ENCODE results near the gene LIPM.

Gene LIPM

GRCh38 chr10:88802523-88803285 is at the start of gene LIPM:
TSS of gene LIPM (plus strand) at chr10:88802730. CDS start at chr10:88802897, 167 bp downstream.
- no peak within 1 kb of the TSS for H3K9ac ChIP-seq (ENCODE audit: low read depth in 1 of 2, low read length in 2 of 2)
- no peaks in the 10 kb centered on the region for H3K27me3 ChIP-seq (ENCODE audit: control insufficient read depth in 1 of 2, insufficient read depth in 2 of 2, low read length in 2 of 2)
- H3K4me1 ChIP-seq (ENCODE audit: control insufficient read depth in 1 of 2, insufficient read depth in 2 of 2, low read length in 2 of 2): no peaks in the 10 kb centered on the region
- H3K9me3 ChIP-seq (ENCODE audit: control insufficient read depth in 1 of 2, low read length in 2 of 2): no peaks in the 10 kb centered on the region
- H3K27ac ChIP-seq (ENCODE audit: low read depth, low read length): no peak within 1 kb of the TSS
- H3K4me3 ChIP-seq (ENCODE audit: low read depth in 1 of 2, low read length in 2 of 2): no peak within 1 kb of the TSS
- no peaks in the 10 kb centered on the region for H3K36me3 ChIP-seq (ENCODE audit: control insufficient read depth in 1 of 2, insufficient read depth in 2 of 2, low read length in 2 of 2)

GRCh38 chr10:88754287-88754686 is 48.2 kb upstream of the LIPM start:
- no peaks in the 10 kb centered on the region for H3K9me3 ChIP-seq (ENCODE audit: control insufficient read depth in 1 of 2, low read length in 2 of 2)
- no peak overlapping the region for H3K27ac ChIP-seq (ENCODE audit: low read depth, low read length)
- H3K27me3 ChIP-seq (ENCODE audit: control insufficient read depth in 1 of 2, insufficient read depth in 2 of 2, low read length in 2 of 2): no peaks in the 10 kb centered on the region
- H3K9ac ChIP-seq (ENCODE audit: low read depth in 1 of 2, low read length in 2 of 2): no peak overlapping the region
- no peaks in the 10 kb centered on the region for H3K4me1 ChIP-seq (ENCODE audit: control insufficient read depth in 1 of 2, insufficient read depth in 2 of 2, low read length in 2 of 2)
- H3K36me3 ChIP-seq (ENCODE audit: control insufficient read depth in 1 of 2, insufficient read depth in 2 of 2, low read length in 2 of 2): no peaks in the 10 kb centered on the region
- H3K4me3 ChIP-seq (ENCODE audit: low read depth in 1 of 2, low read length in 2 of 2): no peak overlapping the region

GRCh38 chr10:88755753-88756152 is 46.8 kb upstream of the LIPM start:
- H3K4me3 ChIP-seq (ENCODE audit: low read depth in 1 of 2, low read length in 2 of 2): no peak overlapping the region
- no peak overlapping the region for H3K9ac ChIP-seq (ENCODE audit: low read depth in 1 of 2, low read length in 2 of 2)
- H3K27me3 ChIP-seq (ENCODE audit: control insufficient read depth in 1 of 2, insufficient read depth in 2 of 2, low read length in 2 of 2): no peaks in the 10 kb centered on the region

GRCh38 chr10:88756660-88757059 is 45.9 kb upstream of the LIPM start:
- H3K4me1 ChIP-seq (ENCODE audit: control insufficient read depth in 1 of 2, insufficient read depth in 2 of 2, low read length in 2 of 2): no peaks in the 10 kb centered on the region
- H3K9ac ChIP-seq (ENCODE audit: low read depth in 1 of 2, low read length in 2 of 2): no peak overlapping the region
- no peak overlapping the region for H3K27ac ChIP-seq (ENCODE audit: low read depth, low read length)
- H3K36me3 ChIP-seq (ENCODE audit: control insufficient read depth in 1 of 2, insufficient read depth in 2 of 2, low read length in 2 of 2): no peaks in the 10 kb centered on the region
- no peaks in the 10 kb centered on the region for H3K27me3 ChIP-seq (ENCODE audit: control insufficient read depth in 1 of 2, insufficient read depth in 2 of 2, low read length in 2 of 2)
- H3K4me3 ChIP-seq (ENCODE audit: low read depth in 1 of 2, low read length in 2 of 2): no peak overlapping the region
- no peaks in the 10 kb centered on the region for H3K9me3 ChIP-seq (ENCODE audit: control insufficient read depth in 1 of 2, low read length in 2 of 2)

More at GRCh38 chr10:88755753-88756152, 46.8 kb upstream of the LIPM start:
- Histone ChIP-seq H3K4me1 (ENCODE audit: control insufficient read depth in 1 of 2, insufficient read depth in 2 of 2, low read length in 2 of 2) (no peaks in the 10 kb centered on the region), H3K9me3 (ENCODE audit: control insufficient read depth in 1 of 2, low read length in 2 of 2) (no peaks in the 10 kb centered on the region), H3K27ac (ENCODE audit: low read depth, low read length) (no peak overlapping the region), H3K36me3 (ENCODE audit: control insufficient read depth in 1 of 2, insufficient read depth in 2 of 2, low read length in 2 of 2) (no peaks in the 10 kb centered on the region)

- H3K27me3 ChIP-seq (ENCODE audit: control insufficient read depth in 1 of 2, insufficient read depth in 2 of 2, low read length in 2 of 2): no peaks in the 10 kb centered on the region
- no peak within 1 kb of the TSS for H3K9ac ChIP-seq (ENCODE audit: low read depth in 1 of 2, low read length in 2 of 2)
- H3K27ac ChIP-seq (ENCODE audit: low read depth, low read length): no peak within 1 kb of the TSS
- no peaks in the 10 kb centered on the region for H3K36me3 ChIP-seq (ENCODE audit: control insufficient read depth in 1 of 2, insufficient read depth in 2 of 2, low read length in 2 of 2)
- H3K4me3 ChIP-seq (ENCODE audit: low read depth in 1 of 2, low read length in 2 of 2): no peak within 1 kb of the TSS
- no peaks in the 10 kb centered on the region for H3K4me1 ChIP-seq (ENCODE audit: control insufficient read depth in 1 of 2, insufficient read depth in 2 of 2, low read length in 2 of 2)
- H3K9me3 ChIP-seq (ENCODE audit: control insufficient read depth in 1 of 2, low read length in 2 of 2): no peaks in the 10 kb centered on the region
Measured at GRCh38 chr10:88759366-88760101, 43.0 kb upstream of the LIPM start, which contains the start of gene LIPN. TSS of gene LIPN (plus strand) at chr10:88760020. CDS start at chr10:88761406, 1,386 bp downstream.

- H3K27ac ChIP-seq (ENCODE audit: low read depth, low read length): no peak overlapping the region
- no peaks in the 10 kb centered on the region for H3K36me3 ChIP-seq (ENCODE audit: control insufficient read depth in 1 of 2, insufficient read depth in 2 of 2, low read length in 2 of 2)
- H3K27me3 ChIP-seq (ENCODE audit: control insufficient read depth in 1 of 2, insufficient read depth in 2 of 2, low read length in 2 of 2): no peaks in the 10 kb centered on the region
- H3K4me3 ChIP-seq (ENCODE audit: low read depth in 1 of 2, low read length in 2 of 2): no peak overlapping the region
- H3K9ac ChIP-seq (ENCODE audit: low read depth in 1 of 2, low read length in 2 of 2): no peak overlapping the region
- no peaks in the 10 kb centered on the region for H3K4me1 ChIP-seq (ENCODE audit: control insufficient read depth in 1 of 2, insufficient read depth in 2 of 2, low read length in 2 of 2)
- H3K9me3 ChIP-seq (ENCODE audit: control insufficient read depth in 1 of 2, low read length in 2 of 2): no peaks in the 10 kb centered on the region
Measured at GRCh38 chr10:88762906-88763305, 39.6 kb upstream of the LIPM start.

GRCh38 chr10:88763441-88763840 is 39.1 kb upstream of the LIPM start:
- no peak overlapping the region for H3K9ac ChIP-seq (ENCODE audit: low read depth in 1 of 2, low read length in 2 of 2)
- H3K27me3 ChIP-seq (ENCODE audit: control insufficient read depth in 1 of 2, insufficient read depth in 2 of 2, low read length in 2 of 2): no peaks in the 10 kb centered on the region
- H3K36me3 ChIP-seq (ENCODE audit: control insufficient read depth in 1 of 2, insufficient read depth in 2 of 2, low read length in 2 of 2): no peaks in the 10 kb centered on the region
- no peaks in the 10 kb centered on the region for H3K9me3 ChIP-seq (ENCODE audit: control insufficient read depth in 1 of 2, low read length in 2 of 2)
- H3K27ac ChIP-seq (ENCODE audit: low read depth, low read length): no peak overlapping the region
- H3K4me3 ChIP-seq (ENCODE audit: low read depth in 1 of 2, low read length in 2 of 2): no peak overlapping the region
- H3K4me1 ChIP-seq (ENCODE audit: control insufficient read depth in 1 of 2, insufficient read depth in 2 of 2, low read length in 2 of 2): no peaks in the 10 kb centered on the region

- Histone ChIP-seq H3K27me3 (ENCODE audit: control insufficient read depth in 1 of 2, insufficient read depth in 2 of 2, low read length in 2 of 2) (no peaks in the 10 kb centered on the region), H3K4me1 (ENCODE audit: control insufficient read depth in 1 of 2, insufficient read depth in 2 of 2, low read length in 2 of 2) (no peaks in the 10 kb centered on the region), H3K36me3 (ENCODE audit: control insufficient read depth in 1 of 2, insufficient read depth in 2 of 2, low read length in 2 of 2) (no peaks in the 10 kb centered on the region), H3K4me3 (ENCODE audit: low read depth in 1 of 2, low read length in 2 of 2) (no peak overlapping the region), H3K27ac (ENCODE audit: low read depth, low read length) (no peak overlapping the region), H3K9ac (ENCODE audit: low read depth in 1 of 2, low read length in 2 of 2) (no peak overlapping the region), H3K9me3 (ENCODE audit: control insufficient read depth in 1 of 2, low read length in 2 of 2) (no peaks in the 10 kb centered on the region)
Measured at GRCh38 chr10:88764110-88764509, 38.4 kb upstream of the LIPM start.

- H3K9ac ChIP-seq (ENCODE audit: low read depth in 1 of 2, low read length in 2 of 2): no peak overlapping the region
- no peaks in the 10 kb centered on the region for H3K4me1 ChIP-seq (ENCODE audit: control insufficient read depth in 1 of 2, insufficient read depth in 2 of 2, low read length in 2 of 2)
- no peaks in the 10 kb centered on the region for H3K36me3 ChIP-seq (ENCODE audit: control insufficient read depth in 1 of 2, insufficient read depth in 2 of 2, low read length in 2 of 2)
- no peak overlapping the region for H3K4me3 ChIP-seq (ENCODE audit: low read depth in 1 of 2, low read length in 2 of 2)
- H3K27me3 ChIP-seq (ENCODE audit: control insufficient read depth in 1 of 2, insufficient read depth in 2 of 2, low read length in 2 of 2): no peaks in the 10 kb centered on the region
- no peaks in the 10 kb centered on the region for H3K9me3 ChIP-seq (ENCODE audit: control insufficient read depth in 1 of 2, low read length in 2 of 2)
- no peak overlapping the region for H3K27ac ChIP-seq (ENCODE audit: low read depth, low read length)
Measured at GRCh38 chr10:88765816-88766215, 36.7 kb upstream of the LIPM start.

GRCh38 chr10:88769384-88769783 is 33.1 kb upstream of the LIPM start:
- H3K4me1 ChIP-seq (ENCODE audit: control insufficient read depth in 1 of 2, insufficient read depth in 2 of 2, low read length in 2 of 2): no peaks in the 10 kb centered on the region
- no peak overlapping the region for H3K9ac ChIP-seq (ENCODE audit: low read depth in 1 of 2, low read length in 2 of 2)
- no peaks in the 10 kb centered on the region for H3K9me3 ChIP-seq (ENCODE audit: control insufficient read depth in 1 of 2, low read length in 2 of 2)
- no peaks in the 10 kb centered on the region for H3K36me3 ChIP-seq (ENCODE audit: control insufficient read depth in 1 of 2, insufficient read depth in 2 of 2, low read length in 2 of 2)
- no peak overlapping the region for H3K4me3 ChIP-seq (ENCODE audit: low read depth in 1 of 2, low read length in 2 of 2)
- no peak overlapping the region for H3K27ac ChIP-seq (ENCODE audit: low read depth, low read length)
- no peaks in the 10 kb centered on the region for H3K27me3 ChIP-seq (ENCODE audit: control insufficient read depth in 1 of 2, insufficient read depth in 2 of 2, low read length in 2 of 2)
